ENCODE data around the gene DAPK1.

DAPK1 gene

GRCh38 chr9:87657893-87658292, 160.2 kb downstream of the DAPK1 start:
- TF ChIP-seq GLIS3 (CRISPR knock-in tag; IDR thresholded peaks at IDR 0.05), result no peak
- no peak for TF ChIP-seq PATZ1 (CRISPR knock-in tag; IDR thresholded peaks at IDR 0.05; ENCODE audit: borderline replicate concordance)
- TF ChIP-seq SNAI2 (CRISPR knock-in tag; IDR thresholded peaks at IDR 0.05), result no peak
- no peak for TF ChIP-seq TCF4 (CRISPR knock-in tag; IDR thresholded peaks at IDR 0.05; ENCODE audit: borderline replicate concordance)
- TF ChIP-seq ZFP3 (CRISPR knock-in tag; IDR thresholded peaks at IDR 0.05), result no peak
- no peak for TF ChIP-seq OSR1 (CRISPR knock-in tag; IDR thresholded peaks at IDR 0.05)
- TF ChIP-seq CSDC2 (CRISPR knock-in tag; IDR thresholded peaks at IDR 0.05), result no peak
- no peak for TF ChIP-seq TSHZ2 (CRISPR knock-in tag; IDR thresholded peaks at IDR 0.05)
- no peak for TF ChIP-seq ZNF565 (CRISPR knock-in tag; conservative IDR thresholded peaks at IDR 0.05; ENCODE audit: low read depth)
- no peak for TF ChIP-seq CREB5 (CRISPR knock-in tag; IDR thresholded peaks at IDR 0.05; ENCODE audit: low read depth)
- no peak for TF ChIP-seq ZNF70 (CRISPR knock-in tag; IDR thresholded peaks at IDR 0.05)
- TF ChIP-seq TOX (CRISPR knock-in tag; IDR thresholded peaks at IDR 0.05; ENCODE audit: borderline replicate concordance), result no peak
- TF ChIP-seq RARB (CRISPR knock-in tag; IDR thresholded peaks at IDR 0.05), result no peak
- no peak for TF ChIP-seq PPARA (CRISPR knock-in tag; IDR thresholded peaks at IDR 0.05; ENCODE audit: borderline replicate concordance)
- TF ChIP-seq ARNTL (CRISPR knock-in tag; IDR thresholded peaks at IDR 0.05; ENCODE audit: borderline replicate concordance, low read depth), result no peak
- no peak for TF ChIP-seq ZFP30 (CRISPR knock-in tag; IDR thresholded peaks at IDR 0.05)
- no peak for TF ChIP-seq CSRNP3 (CRISPR knock-in tag; IDR thresholded peaks at IDR 0.05)
- TF ChIP-seq POU6F1 (CRISPR knock-in tag; IDR thresholded peaks at IDR 0.05; ENCODE audit: borderline replicate concordance, low read depth), result no peak
- ATAC-seq, result no peak

- ATAC-seq, result no peak
- no peak for TF ChIP-seq TSHZ2 (CRISPR knock-in tag; IDR thresholded peaks at IDR 0.05)
- TF ChIP-seq CSRNP3 (CRISPR knock-in tag; IDR thresholded peaks at IDR 0.05), result no peak
- no peak for TF ChIP-seq RARB (CRISPR knock-in tag; IDR thresholded peaks at IDR 0.05)
- TF ChIP-seq TCF4 (CRISPR knock-in tag; IDR thresholded peaks at IDR 0.05; ENCODE audit: borderline replicate concordance), result no peak
- TF ChIP-seq GLIS3 (CRISPR knock-in tag; IDR thresholded peaks at IDR 0.05), result no peak
- no peak for TF ChIP-seq ARNTL (CRISPR knock-in tag; IDR thresholded peaks at IDR 0.05; ENCODE audit: borderline replicate concordance, low read depth)
- TF ChIP-seq ZNF565 (CRISPR knock-in tag; conservative IDR thresholded peaks at IDR 0.05; ENCODE audit: low read depth), result no peak
- no peak for TF ChIP-seq POU6F1 (CRISPR knock-in tag; IDR thresholded peaks at IDR 0.05; ENCODE audit: borderline replicate concordance, low read depth)
- TF ChIP-seq ZC3H10 (CRISPR knock-in tag; IDR thresholded peaks at IDR 0.05), result no peak
- TF ChIP-seq CREB5 (CRISPR knock-in tag; IDR thresholded peaks at IDR 0.05; ENCODE audit: low read depth), result no peak
- no peak for TF ChIP-seq SNAI2 (CRISPR knock-in tag; IDR thresholded peaks at IDR 0.05)
- no peak for TF ChIP-seq OSR1 (CRISPR knock-in tag; IDR thresholded peaks at IDR 0.05)
- TF ChIP-seq ZFP3 (CRISPR knock-in tag; IDR thresholded peaks at IDR 0.05), result no peak
- no peak for TF ChIP-seq PPARA (CRISPR knock-in tag; IDR thresholded peaks at IDR 0.05; ENCODE audit: borderline replicate concordance)
- TF ChIP-seq CSDC2 (CRISPR knock-in tag; IDR thresholded peaks at IDR 0.05), result no peak
- no peak for TF ChIP-seq ISL1 (CRISPR knock-in tag; IDR thresholded peaks at IDR 0.05)
- TF ChIP-seq TOX (CRISPR knock-in tag; IDR thresholded peaks at IDR 0.05; ENCODE audit: borderline replicate concordance), result no peak
Observed at GRCh38 chr9:87658511-87658910, 160.8 kb downstream of the DAPK1 start.

All from SK-N-SH treated with all-trans-retinoic acid at 6 μM for 48 hours (cell line).